Epithelial cell of prostate (primary cell): Measurements from ENCODE around the gene SCRN1.

Experiments used
- DNase-seq: peaks from one replicate; pipeline ENCODE4 v3.0.0-alpha.2; 2011; ENCODE audit warnings: low read depth, low spot score
- H3K27ac ChIP-seq: fragments of 450-650 bp; 2 replicates; pipeline ENCODE4 v1.5.1; 2017; ENCODE audit warnings: mild to moderate bottlenecking

The SCRN1 gene

GRCh38 chr7:29940199-29940598 lies 49.4 kb downstream of the SCRN1 start:
- no peak for DNase-seq
- H3K27ac ChIP-seq, result no peak overlapping the region

GRCh38 chr7:29937132-29937531 lies 52.5 kb downstream of the SCRN1 start:
- H3K27ac ChIP-seq, result no peak overlapping the region
- no peak for DNase-seq

GRCh38 chr7:29935111-29935510 lies 54.5 kb downstream of the SCRN1 start:
- DNase-seq, result no peak
- H3K27ac ChIP-seq, result no peak overlapping the region

GRCh38 chr7:29929018-29929807 lies 60.4 kb downstream of the SCRN1 start:
- H3K27ac ChIP-seq, result no peak overlapping the region
- DNase-seq, result no peak

- H3K27ac ChIP-seq, result no peak overlapping the region
- no peak for DNase-seq
Measured at GRCh38 chr7:29926741-29927140, 62.9 kb downstream of the SCRN1 start.

GRCh38 chr7:29926216-29926615 lies 63.4 kb downstream of the SCRN1 start:
- DNase-seq, result no peak
- no peak overlapping the region for H3K27ac ChIP-seq

GRCh38 chr7:29924684-29925083 lies 64.9 kb downstream of the SCRN1 start:
- no peak overlapping the region for H3K27ac ChIP-seq
- DNase-seq, result no peak

- H3K27ac ChIP-seq, result no peak overlapping the region
- no peak for DNase-seq
Measured at GRCh38 chr7:29924006-29924405, 65.6 kb downstream of the SCRN1 start.

- no peak for DNase-seq
- no peak overlapping the region for H3K27ac ChIP-seq
Measured at GRCh38 chr7:29922921-29923700, 66.5 kb downstream of the SCRN1 start.

GRCh38 chr7:29921404-29922010 lies 68.1 kb downstream of the SCRN1 start:
- no peak for DNase-seq
- no peak overlapping the region for H3K27ac ChIP-seq

GRCh38 chr7:29920491-29920890 lies 69.1 kb downstream of the SCRN1 start:
- DNase-seq, result no peak

GRCh38 chr7:29919790-29920189 lies 69.8 kb downstream of the SCRN1 start:
- no peak for DNase-seq
- H3K27ac ChIP-seq, result no peak overlapping the region

More at GRCh38 chr7:29920491-29920890, 69.1 kb downstream of the SCRN1 start:
- no peak overlapping the region for H3K27ac ChIP-seq

- H3K27ac ChIP-seq, result no peak overlapping the region
- DNase-seq, result no peak
Measured at GRCh38 chr7:29918850-29919249, 70.8 kb downstream of the SCRN1 start.

GRCh38 chr7:29917641-29918040 lies 72.0 kb downstream of the SCRN1 start:
- H3K27ac ChIP-seq, result no peak overlapping the region
- no peak for DNase-seq

- no peak for DNase-seq
- H3K27ac ChIP-seq, result no peak overlapping the region
Measured at GRCh38 chr7:29915481-29916215, 74.0 kb downstream of the SCRN1 start.

GRCh38 chr7:29914180-29914579 lies 75.4 kb downstream of the SCRN1 start:
- no peak overlapping the region for H3K27ac ChIP-seq
- DNase-seq, result no peak

GRCh38 chr7:29906200-29907022 lies 83.2 kb downstream of the SCRN1 start:
- H3K27ac ChIP-seq, result no peak overlapping the region
- DNase-seq, result no peak

GRCh38 chr7:29900745-29901144 lies 88.9 kb downstream of the SCRN1 start:
- H3K27ac ChIP-seq, result no peak overlapping the region

GRCh38 chr7:29898301-29898700 lies 91.3 kb downstream of the SCRN1 start:
- DNase-seq, result no peak
- no peak overlapping the region for H3K27ac ChIP-seq

More at GRCh38 chr7:29900745-29901144, 88.9 kb downstream of the SCRN1 start:
- DNase-seq, result no peak
